Keratinocyte (primary cell): ENCODE results near the gene RP9.

ENCODE experiments used
- EZH2 ChIP-seq: IDR thresholded peaks from one replicate; pipeline ENCODE4 v1.6.1; 2012; ENCODE audit warnings: inconsistent platforms, mild to moderate bottlenecking, low read length, moderate library complexity
- TF ChIP-seq, protein P1 (sequence below), 3 experiments: IDR thresholded peaks in 1 of 3; conservative IDR thresholded peaks in 1 of 3; optimal IDR thresholded peaks in 1 of 3; 2 replicates in 2 of 3; 3 replicates in 1 of 3; pipeline versions ENCODE3 to v1.5.1; 2011; ENCODE audit warnings: low read length in 3 of 3, mild to moderate bottlenecking in 3 of 3, moderate library complexity in 2 of 3, control low read depth in 1 of 3, inconsistent platforms in 1 of 3; ENCODE audit not compliant: insufficient read depth in 2 of 3; ENCODE audit errors: extremely low read depth in 1 of 3

DNA sequence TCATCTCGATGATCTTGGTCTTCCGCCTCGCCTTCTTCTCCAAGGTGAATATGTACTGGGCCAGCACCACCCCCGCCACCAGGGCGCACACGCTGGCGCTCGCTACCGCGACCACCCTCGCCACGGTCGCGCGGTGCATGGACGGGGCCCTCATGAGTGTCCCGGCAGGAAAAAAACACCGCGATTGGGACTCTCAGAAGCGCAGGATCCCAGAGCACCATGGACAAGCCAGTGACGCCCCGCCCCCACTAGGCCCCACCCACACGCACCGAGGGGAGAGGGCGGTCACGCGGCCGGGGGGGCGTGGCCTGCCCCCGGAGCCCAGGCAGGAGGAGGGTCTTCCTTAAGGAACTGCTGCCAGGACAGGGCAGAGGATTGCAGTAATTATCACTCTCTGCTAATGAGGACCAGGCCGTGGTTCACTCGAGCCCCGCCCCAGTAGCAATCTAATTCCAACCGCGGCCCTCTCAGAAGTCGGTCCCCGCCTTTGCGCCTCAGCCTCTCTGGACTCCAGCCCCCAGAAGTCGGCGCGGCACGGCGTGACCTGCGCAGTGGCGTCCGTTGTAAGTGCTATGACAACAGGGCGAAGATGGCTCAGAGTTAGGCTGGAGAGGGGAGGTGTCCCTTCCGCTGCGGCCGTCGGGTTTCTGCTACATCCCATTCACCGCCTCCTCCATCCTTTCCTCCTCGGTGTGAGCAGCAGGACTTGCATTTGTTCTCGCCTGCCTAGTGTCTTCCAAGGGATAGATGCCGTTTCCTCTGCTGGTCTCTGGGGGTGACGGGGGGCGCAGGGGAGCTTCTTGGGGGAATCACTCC lies 20.0 kb upstream of the RP9 start, which contains the start of gene BBS9:
- TF ChIP-seq, protein P1, sequence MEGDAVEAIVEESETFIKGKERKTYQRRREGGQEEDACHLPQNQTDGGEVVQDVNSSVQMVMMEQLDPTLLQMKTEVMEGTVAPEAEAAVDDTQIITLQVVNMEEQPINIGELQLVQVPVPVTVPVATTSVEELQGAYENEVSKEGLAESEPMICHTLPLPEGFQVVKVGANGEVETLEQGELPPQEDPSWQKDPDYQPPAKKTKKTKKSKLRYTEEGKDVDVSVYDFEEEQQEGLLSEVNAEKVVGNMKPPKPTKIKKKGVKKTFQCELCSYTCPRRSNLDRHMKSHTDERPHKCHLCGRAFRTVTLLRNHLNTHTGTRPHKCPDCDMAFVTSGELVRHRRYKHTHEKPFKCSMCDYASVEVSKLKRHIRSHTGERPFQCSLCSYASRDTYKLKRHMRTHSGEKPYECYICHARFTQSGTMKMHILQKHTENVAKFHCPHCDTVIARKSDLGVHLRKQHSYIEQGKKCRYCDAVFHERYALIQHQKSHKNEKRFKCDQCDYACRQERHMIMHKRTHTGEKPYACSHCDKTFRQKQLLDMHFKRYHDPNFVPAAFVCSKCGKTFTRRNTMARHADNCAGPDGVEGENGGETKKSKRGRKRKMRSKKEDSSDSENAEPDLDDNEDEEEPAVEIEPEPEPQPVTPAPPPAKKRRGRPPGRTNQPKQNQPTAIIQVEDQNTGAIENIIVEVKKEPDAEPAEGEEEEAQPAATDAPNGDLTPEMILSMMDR (optimal IDR thresholded peaks at IDR 0.05 in 1 of 3, IDR thresholded peaks at IDR 0.05 in 1 of 3, conservative IDR thresholded peaks at IDR 0.05 in 1 of 3; ENCODE audit: extremely low read depth in 1 of 3, insufficient read depth in 2 of 3, low read length in 3 of 3), result peak in 1 of 3 experiments; percentile 11
- no peak for TF ChIP-seq EZH2
